NCI-H748 treated with DMSO at 0.1 percent for 48 hours (cell line): ENCODE measurements around the gene TTC33.
"Not testable (repeated sequence)": the region's sequence is repeated elsewhere in the genome, so short reads cannot be mapped to it uniquely, and the experiment has no call there.

Source experiments
- DNase-seq: peaks from one replicate; lab custom pipeline; 2025; lab: John Stamatoyannopoulos, UW

The TTC33 gene

DNA sequence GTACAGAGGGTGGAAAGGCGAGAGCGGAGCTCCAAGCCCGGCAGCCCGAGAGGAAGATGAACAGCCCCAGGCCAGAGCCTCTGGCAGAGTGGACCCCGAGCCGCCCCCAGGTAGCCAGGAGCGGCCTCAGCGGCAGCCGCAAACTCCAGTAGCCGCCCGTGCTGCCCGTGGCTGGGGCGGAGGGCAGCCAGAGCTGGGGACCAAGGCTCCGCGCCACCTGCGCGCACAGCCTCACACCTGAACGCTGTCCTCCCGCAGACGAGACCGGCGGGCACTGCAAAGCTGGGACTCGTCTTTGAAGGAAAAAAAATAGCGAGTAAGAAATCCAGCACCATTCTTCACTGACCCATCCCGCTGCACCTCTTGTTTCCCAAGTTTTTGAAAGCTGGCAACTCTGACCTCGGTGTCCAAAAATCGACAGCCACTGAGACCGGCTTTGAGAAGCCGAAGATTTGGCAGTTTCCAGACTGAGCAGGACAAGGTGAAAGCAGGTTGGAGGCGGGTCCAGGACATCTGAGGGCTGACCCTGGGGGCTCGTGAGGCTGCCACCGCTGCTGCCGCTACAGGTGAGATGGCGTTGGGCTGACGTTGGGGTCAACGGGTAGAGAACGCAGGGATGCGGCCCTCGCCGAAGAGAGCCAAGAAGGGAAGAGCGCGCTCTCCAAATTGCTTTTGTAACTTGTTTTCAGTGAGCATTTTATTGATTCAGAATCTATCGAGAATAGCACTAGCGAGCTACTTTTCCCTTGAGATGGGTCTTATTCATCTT is 75.7 kb downstream of the TTC33 start, which contains the start of gene PTGER4:
Gene PTGER4, plus strand, starts transcription at position 3 of the 769 bp plus-strand sequence. CDS start 1,079 bp downstream, outside the sequence.
- no peak for DNase-seq

DNA sequence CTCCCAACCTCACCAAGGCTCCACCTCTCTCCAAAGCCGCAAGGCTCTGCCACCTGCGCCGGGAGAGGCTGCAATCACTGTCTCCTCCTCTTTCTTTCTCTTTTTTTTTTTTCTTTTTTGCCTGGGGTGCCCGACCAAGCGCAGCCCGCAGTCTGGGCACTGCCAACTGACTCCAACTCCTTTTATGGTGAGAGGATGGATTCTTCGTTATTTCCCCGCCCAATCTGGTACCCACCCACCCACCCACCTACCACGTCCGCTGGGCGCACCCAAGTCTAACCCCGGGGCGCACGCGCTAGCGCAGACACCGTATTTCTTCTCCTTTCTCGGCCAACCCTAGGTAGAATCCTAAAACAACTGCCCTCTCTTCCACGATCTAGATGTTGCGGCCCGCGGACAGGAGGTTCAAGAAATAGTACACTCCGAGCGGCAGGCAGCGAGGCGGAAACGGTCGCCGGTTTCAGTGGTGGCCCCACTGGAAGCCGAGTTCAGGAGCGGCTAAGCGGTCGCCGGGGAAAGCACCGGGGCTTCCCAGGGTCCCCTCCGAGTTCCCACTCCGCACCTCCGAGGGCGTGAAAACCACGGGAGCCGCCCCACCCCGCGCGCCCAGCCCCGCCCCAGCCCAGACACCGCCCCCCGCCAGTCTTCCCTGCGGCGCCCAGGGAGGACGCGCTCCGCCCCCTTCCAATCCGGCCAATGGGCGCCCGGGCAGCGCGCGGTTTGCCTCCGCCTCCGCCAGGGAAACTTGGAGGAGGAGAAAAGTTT is 76.4 kb downstream of the TTC33 start:
- DNase-seq, result peak; percentile 94

DNA sequence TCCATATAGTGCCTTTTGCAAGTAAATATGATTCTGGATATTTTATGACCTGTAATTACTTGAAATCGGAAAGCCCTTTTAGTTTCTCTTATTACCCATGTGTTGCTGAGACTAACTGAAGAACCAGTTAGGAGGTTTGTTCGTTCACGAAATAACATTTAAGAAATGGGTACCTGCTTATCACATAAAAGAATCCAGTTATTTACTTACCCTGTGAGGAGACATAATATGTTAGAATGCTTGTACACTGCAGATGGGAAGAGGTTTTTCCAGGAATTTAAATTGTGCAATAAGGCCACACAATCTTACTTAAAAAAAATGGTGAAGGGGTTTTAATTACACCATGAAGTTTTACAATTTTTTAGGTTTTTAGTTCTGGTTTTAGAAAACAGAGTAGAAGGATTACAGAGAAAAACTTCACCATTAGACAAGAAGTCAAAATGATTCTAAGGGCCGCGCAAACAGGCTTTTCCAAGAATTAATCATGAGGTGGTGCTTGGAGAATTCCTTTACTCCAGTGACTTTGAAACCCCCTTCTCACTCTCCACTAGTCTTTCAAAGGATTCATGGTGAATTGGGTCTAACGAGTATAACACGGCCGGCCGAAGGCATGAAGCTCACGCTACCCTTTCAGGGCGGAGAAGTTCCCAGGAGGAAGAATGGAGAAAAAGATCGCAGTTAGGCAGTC is 77.2 kb downstream of the TTC33 start:
- DNase-seq, result peak; percentile 68

DNA sequence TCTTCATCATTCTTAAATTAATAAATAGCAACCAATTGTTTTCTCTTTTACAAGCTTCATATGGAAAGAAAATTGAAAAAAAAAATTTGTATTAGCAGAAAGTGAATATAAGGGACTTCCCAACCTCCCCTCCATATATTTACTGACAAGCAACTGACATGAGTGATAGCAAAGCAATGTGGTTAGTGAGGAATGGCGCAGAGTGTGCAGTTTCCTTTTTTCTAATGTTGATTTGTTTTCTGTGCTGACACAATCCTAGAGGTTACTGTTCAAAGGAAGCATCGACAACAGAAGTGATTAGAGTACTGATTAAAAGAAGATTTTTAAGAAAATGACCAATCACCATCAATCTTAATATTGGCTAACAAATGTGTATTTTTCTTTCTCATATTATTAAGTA is 77.7 kb downstream of the TTC33 start:
- no peak for DNase-seq

DNA sequence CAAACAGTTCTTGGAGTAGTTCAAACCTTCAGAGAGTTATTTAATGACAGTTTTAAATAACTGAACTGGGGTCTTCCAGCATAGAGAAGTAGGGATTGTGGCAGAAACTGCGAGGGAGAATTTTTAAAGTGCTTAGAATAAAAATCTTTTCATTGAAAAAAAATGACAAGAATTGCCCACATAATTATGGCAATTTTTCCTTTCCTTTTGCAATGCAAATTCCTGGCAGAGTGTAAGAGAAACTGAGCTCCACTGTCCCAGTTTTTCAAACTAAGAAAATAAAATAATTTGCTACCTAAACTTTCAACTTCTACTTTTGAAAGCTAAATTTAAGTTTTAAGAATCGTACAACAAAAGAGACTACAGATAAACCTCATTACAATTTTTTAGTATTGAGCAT is 78.3 kb downstream of the TTC33 start:
- no peak for DNase-seq

DNA sequence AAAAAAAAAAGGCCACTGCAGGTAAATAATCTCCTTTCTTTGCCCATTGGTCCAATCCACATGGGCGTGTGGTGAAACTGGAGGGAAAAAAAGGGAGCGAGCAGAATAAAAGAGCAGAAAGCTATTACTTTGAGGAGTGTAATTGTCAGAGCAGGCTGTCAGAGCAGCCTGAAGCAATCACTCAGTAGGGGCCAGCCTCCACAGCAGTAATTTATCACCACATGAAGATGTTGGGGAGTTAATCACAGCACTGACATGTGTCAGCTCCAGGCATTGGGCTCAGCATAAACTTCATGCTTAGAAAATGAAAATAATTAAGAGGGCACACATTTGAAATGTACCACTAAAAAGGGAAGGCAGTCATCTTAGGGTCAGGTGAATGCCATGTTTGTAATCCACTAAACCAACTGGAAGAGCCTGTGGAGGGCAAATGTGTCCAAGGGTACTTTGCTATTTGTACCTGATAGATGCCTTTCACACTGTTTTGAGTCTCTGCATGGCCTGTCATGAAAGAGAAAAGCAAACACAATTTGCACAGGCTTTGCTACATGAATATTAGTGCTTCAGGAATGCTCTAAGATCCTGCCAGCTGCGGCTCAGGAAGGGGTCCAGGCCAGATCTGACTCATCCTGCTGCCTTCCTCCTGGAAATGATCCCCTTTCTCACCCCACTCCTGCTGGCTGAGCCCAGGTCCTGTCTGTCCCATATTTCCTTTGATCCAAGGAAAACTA is 79.0 kb downstream of the TTC33 start:
- peak; percentile 95 for DNase-seq

DNA sequence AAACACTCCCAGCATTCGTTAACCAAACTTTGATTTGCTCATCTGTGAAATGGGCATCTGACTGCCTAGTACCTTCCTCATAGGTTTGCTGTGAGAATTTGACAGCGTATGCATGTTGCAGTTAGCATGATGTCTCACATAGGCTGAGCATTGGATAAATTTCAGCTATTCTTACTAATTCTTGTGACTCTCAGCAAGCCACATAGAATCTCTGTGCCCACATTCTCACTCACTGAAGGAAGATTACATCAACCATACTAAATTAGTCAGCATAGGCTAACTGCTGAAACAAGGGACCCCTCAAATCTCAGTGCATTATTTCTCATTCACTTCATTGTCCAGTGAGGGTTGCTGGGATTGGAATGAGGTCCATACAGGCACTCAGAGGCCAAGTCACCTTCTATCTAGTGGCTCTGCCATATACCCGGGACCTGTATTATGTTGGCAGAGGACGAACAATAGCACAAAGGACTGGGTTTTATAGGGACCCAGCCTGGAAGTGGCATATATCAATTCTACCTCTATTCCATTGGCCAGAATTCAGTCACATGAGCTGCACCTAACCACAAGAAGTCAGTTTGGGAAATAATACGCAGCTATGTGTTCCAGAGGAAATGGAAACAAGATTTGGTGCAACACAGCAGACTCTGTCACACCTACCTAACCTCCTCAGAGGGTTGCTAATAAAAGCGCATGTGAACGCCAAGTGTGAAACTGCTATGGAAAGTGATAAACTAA is 80.2 kb downstream of the TTC33 start:
- DNase-seq, result no peak

DNA sequence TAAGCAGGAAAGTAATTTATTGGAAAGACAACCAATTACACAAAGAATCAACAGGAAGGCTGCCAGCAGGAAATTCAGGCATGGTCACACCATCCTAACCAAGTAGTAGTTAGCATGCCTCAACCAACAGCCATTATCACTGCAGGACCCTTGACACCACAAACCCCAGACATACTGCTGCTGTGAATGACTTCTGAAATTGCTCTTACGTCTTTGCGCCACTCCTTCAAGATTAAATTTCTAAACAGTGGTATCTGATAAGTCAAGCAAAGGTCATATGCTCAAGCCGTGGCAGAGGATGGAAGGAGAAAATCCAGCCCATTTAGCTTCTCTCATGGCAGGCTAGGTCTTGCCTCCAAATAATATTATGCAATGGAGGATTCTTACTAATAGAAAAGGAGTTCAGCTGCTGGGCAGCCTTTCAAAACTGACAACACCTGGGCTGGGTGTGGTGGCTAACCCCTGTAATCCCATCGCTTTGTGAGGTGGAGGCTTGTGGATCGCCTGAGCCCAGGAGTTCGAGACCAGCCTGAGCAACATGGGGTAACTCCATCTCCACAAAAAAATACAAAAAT is 81.0 kb downstream of the TTC33 start:
- no peak for DNase-seq

DNA sequence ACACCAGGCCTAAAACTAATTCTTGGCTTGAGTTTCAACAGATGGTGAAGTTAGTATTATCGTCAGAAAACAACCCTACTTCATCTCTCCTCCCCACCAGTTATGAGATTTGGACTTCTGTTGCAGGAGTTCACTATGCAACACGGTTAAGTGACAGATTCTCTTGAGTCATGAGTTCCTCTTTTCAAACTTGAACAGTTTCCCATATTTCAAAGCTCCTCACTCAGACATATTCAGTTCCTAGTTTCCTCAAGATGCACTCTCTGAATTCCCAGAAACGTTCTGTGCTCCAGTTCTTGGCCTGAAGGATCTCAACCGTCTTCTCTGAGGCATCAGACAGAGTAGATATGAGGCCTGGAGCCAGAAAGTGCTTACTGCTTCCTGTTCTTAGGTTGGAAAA is 83.3 kb downstream of the TTC33 start:
- DNase-seq, result no peak

DNA sequence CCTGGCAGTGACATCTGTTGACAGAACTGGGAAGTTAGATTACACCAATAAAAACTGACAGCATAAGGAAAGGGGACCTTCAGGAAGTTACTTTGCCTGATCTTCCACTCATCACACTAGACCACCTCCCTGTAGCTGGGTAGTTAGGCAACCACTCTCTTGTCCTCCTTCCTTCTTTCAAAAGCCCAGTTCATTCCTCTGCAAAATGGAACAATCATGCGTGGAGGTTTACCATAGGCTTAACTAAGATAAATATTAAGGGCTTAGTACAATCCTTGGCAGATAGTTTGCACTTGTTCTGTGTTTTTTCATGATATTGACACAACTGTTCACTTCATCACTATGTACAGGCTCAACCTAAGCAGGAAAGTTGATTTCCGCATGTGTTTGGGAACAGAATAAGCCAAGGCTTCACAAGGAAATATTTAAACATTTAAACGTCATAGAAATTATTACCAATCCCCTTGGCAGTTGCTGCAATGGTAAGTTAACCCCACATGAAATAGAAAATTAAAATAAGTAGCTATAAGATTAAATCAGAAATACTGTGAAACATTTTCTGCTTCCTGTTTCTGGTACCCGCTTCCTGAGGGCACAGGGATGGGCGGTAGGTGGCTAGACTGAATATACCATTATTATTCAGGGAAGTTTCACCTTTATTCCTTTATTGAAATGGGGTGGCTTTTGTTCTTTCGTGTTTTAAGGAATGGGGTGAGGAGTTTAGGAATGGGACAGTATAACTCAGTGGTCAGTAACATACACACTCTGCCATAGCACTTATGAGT is 86.0 kb downstream of the TTC33 start:
- DNase-seq, result no peak

DNA sequence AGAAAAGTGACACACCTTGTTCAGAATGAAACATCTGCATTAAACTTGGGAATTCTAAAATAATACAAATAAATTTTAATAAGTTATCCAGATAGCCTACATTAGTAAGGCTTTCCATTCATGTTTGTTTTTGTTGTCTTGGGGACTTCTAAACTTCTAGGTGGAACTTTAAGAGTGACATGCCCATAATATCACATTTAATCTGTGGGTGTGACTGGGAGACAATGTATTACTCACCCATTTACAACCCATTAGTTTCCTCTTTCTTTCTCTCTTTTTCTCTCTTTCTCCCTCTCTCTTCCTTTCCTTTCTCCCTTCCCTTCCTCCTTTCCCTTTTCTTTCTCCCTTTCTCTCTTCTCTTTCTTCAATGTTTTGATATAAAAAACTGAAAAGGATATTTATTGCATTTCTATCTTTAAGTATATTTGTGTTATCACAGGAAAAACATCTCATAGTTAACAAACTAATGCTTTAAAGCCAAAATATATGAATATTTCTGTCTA is 88.5 kb downstream of the TTC33 start:
- DNase-seq, result no peak

DNA sequence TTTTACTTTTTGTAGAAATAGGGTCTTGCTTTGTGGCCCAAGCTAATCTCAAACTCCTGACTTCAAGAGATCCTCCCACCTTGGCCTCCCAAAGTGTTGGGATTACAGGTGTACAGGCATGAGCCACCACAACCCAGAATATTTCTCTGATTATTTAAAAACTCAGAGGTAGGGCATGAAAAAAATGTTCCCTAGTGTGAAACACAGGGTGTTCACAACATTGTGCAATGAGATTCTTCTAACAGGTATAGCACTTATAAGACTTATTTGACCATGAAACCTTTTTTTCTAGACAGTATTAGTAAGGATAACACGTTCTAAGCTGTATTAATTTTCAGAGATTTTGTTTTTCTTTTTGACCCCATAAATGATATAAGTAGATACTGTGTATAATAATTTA is 89.1 kb downstream of the TTC33 start:
- no peak for DNase-seq

DNA sequence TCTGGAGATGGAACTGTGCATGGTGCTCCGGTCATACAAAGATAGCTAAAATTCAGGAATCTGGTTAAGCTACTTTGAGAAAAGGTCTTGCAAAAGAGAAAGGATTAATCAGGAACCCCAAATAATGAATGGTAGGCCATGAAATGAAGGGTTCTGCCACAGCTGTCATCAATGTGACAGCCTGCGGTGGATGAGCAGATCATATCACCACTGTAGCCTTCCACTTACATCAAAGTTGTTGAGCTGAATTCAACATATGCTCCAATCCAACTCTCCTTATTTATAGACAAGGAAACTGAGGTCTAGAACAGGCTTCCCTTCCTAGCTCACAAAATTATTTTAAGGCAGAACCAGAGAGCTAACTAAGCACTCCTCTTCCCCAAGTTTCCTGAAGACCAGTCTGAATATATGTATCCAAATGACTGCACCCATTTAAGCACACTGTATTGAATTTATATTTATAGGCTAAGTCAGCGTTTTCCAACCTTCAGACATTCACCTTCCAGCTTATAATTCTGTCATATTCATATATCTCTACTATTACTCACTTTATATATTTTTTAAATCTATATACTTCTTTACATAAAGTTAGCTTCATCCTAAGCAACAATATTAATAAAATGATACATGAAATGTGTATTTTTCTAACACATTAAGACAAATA is 90.0 kb downstream of the TTC33 start:
- no peak for DNase-seq

DNA sequence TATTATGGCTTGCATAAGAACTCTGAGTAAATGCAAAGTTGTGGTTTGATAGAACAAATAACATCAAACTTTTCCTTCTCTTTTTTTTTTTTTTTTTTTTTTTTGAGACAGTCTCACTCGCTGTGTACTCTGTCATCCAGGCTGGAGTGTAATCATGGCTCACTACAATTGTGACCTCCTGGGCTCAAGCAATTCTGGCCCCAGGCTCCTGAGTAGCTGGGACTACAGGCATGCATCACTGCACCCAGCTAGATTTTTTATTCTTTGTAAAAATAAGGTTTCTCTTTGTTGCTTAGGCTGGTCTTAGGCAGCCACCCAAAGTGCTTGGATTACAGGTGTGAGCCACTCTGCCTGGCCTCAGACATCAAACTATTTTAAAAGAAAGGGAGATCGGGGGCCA is 95.0 kb downstream of the TTC33 start:
- DNase-seq, result no peak

DNA sequence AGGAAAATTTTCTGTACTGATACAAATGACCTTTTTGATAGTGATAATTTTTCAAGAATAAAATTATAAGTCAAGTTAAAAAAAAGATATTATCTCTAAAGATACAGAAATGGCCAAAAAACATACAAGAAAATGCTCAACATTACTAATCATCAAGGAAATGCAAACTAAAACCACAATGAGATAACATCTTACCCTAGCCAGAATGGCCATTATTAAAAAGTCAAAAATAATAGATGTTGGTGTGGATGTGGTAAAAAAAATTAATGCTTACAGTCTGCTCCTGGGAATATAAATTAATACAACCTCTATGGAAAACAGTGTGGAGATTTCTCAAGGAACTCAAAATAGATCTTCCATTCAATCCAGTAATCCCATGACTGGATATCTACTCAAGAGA is 99.0 kb downstream of the TTC33 start:
- no peak for DNase-seq

DNA sequence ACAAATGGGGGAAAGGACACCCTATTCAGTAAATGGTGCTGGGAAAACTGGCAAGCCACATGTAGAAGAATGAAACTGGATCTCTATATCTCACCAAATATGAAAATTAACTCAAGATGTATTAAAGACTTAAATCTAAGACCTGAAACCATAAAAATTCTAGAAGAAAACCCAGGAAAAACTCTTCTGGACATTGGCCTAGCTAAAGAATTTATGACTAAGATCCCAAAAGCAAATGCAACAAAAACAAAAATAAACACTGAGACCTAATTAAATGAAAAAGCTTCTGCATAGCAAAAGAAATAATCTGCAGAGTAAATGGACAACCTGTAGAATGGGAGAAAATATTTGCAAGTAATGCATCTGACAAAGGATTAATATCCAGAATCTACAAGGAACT is 99.7 kb downstream of the TTC33 start:
- not testable (repeated sequence) for DNase-seq

DNA sequence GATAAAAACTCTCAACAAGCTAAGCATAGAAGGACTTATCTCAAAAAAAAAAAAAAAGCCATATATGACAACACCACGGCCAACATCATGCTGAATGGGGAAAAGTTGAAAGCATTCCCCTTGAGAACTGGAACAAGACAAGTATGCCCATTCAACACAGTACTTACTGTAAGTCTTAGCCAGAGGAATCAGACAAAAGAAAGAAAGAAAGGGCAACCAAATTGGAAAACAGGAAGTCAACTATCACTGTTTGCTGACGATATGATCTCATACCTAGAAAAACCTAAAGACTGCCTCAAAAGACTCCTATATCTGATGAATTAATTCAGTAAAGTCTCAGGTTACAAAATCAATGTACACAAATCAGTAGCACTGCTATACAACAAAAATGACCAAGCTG is 100.6 kb downstream of the TTC33 start:
- DNase-seq, result no peak

DNA sequence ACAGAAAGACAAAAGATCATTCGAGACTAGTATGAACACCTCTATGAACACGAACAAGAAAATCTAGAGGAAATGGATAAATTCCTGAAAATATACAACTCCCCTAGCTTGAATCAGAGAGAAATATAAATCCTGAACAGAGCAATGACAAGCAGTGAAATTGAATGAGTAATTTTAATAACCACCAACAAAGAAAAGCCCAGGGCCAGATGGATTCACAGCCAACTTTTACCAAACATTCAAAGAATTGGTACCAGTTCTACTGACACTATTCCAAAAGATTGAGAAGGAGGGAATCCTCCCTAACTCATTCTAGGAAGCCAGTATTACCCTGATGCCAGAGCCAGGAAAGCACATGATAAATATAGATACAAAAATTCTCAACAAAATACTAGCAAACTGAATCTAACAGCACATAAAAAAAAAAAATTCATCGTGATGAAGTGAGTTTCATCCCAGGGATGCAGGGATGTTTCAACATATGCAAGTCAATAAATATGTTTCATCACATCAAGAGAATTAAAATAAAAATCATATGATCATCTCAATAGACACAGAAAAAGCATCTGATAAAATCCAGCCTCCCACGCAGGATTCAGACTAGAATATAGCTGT is 101.3 kb downstream of the TTC33 start:
- DNase-seq, result no peak
